ENCODE data around the gene MOCS2.
"Not testable (repeated sequence)": the region's sequence is repeated elsewhere in the genome, so short reads cannot be mapped to it uniquely, and the experiment has no call there.

MOCS2 gene

GRCh38 chr5:53109443-53110127 lies at the start of gene MOCS2:
Gene MOCS2 (minus strand): TSS chr5:53109757. CDS start chr5:53107174, 2,583 bp downstream.
- DNase-seq, result peak; percentile 95

- DNase-seq, result no peak
Measured at GRCh38 chr5:53151713-53152458, 42.3 kb upstream of the MOCS2 start.

- peak; percentile 91 for DNase-seq
Measured at GRCh38 chr5:53133020-53133419, 23.5 kb upstream of the MOCS2 start.

- no peak for DNase-seq
Measured at GRCh38 chr5:53130266-53130665, 20.7 kb upstream of the MOCS2 start.

GRCh38 chr5:53128481-53128880 lies 18.9 kb upstream of the MOCS2 start:
- DNase-seq, result no peak

- no peak for DNase-seq
Measured at GRCh38 chr5:53127107-53127506, 17.6 kb upstream of the MOCS2 start.

- no peak for DNase-seq
Measured at GRCh38 chr5:53126521-53126920, 17.0 kb upstream of the MOCS2 start.

- peak; percentile 62 for DNase-seq
Measured at GRCh38 chr5:53123702-53124101, 14.1 kb upstream of the MOCS2 start.

- no peak for DNase-seq
Measured at GRCh38 chr5:53120165-53120564, 10.6 kb upstream of the MOCS2 start.

- DNase-seq, result no peak
Measured at GRCh38 chr5:53118879-53119278, 9.3 kb upstream of the MOCS2 start.

- no peak for DNase-seq
Measured at GRCh38 chr5:53116597-53116996, 7.0 kb upstream of the MOCS2 start.

- peak; percentile 30 for DNase-seq
Measured at GRCh38 chr5:53114988-53115387, 5.4 kb upstream of the MOCS2 start.

GRCh38 chr5:53113947-53114346 lies 4.4 kb upstream of the MOCS2 start:
- no peak for DNase-seq

GRCh38 chr5:53112909-53113308 lies 3.4 kb upstream of the MOCS2 start:
- DNase-seq, result no peak

- DNase-seq, result not testable (repeated sequence)
Measured at GRCh38 chr5:53112307-53112706, 2.8 kb upstream of the MOCS2 start.

GRCh38 chr5:53111139-53111538 lies 1.6 kb upstream of the MOCS2 start:
- DNase-seq, result no peak

GRCh38 chr5:53110156-53110555 lies 599 bp upstream of the MOCS2 start:
- no peak for DNase-seq

GRCh38 chr5:53109056-53109442 lies 508 bp downstream of the MOCS2 start:
- DNase-seq, result peak; percentile 68

GRCh38 chr5:53105611-53106300 lies 3.8 kb downstream of the MOCS2 start:
- no peak for DNase-seq

GRCh38 chr5:53100606-53101005 lies 9.0 kb downstream of the MOCS2 start:
- DNase-seq, result no peak

- DNase-seq, result no peak
Measured at GRCh38 chr5:53099546-53099945, 10.0 kb downstream of the MOCS2 start.

GRCh38 chr5:53095931-53096525 lies 13.5 kb downstream of the MOCS2 start:
- DNase-seq, result peak; percentile 82

- no peak for DNase-seq
Measured at GRCh38 chr5:53095217-53095616, 14.3 kb downstream of the MOCS2 start.

- no peak for DNase-seq
Measured at GRCh38 chr5:53092242-53092641, 17.3 kb downstream of the MOCS2 start.
